HepG2 (cell line): Measurements from ENCODE around the gene LHX5.

Experiments
- NFIC ChIP-seq: IDR thresholded peaks from 2 replicates; pipeline ENCODE4 v1.6.1; 2012; ENCODE audit warnings: mild to moderate bottlenecking, low read length, inconsistent platforms
- ZNF749 ChIP-seq: sonication (generic); formaldehyde crosslinking; IDR thresholded peaks from 2 replicates; pipeline ENCODE4 v1.8.0; 2022; ENCODE audit warnings: mild to moderate bottlenecking, missing genetic modification reagents, moderate library complexity, borderline replicate concordance
- TF ChIP-seq, protein P1 (sequence below): IDR thresholded peaks from 2 replicates; pipeline ENCODE4 v1.6.1; 2016
- TF ChIP-seq, protein P2 (sequence below): IDR thresholded peaks from 2 replicates; pipeline ENCODE4 v1.6.1; 2016; ENCODE audit warnings: mild to moderate bottlenecking
- TF ChIP-seq, protein P3 (sequence below): sonication (generic); formaldehyde crosslinking; IDR thresholded peaks from 2 replicates; pipeline ENCODE4 v1.5.0; 2020; ENCODE audit warnings: mild to moderate bottlenecking, missing genetic modification reagents, moderate library complexity
- TF ChIP-seq, protein P4 (sequence below): sonication (generic); formaldehyde crosslinking; IDR thresholded peaks from 2 replicates; pipeline ENCODE4 v1.8.0; 2022; ENCODE audit warnings: mild to moderate bottlenecking, missing genetic modification reagents, moderate library complexity

DNA sequence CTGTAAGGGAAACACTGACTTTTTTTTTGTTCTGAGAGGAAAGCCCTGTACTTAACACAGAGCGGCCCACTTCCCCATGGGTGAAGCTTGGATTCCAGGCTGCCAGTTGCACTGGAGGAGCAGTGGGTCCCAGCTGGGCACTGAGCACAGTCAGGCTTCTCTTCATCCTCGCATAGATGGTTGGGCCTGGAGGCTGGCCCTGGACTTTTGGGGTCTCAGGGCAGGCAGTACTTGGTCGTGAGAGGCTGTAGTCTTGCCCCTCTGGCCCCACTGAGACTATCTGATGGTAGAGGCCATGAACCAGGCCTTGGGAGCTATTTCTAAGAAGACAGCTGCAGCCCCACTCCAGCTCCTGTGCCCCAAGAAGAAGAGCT is 6.2 kb upstream of the LHX5 start:
- TF ChIP-seq, protein P1, sequence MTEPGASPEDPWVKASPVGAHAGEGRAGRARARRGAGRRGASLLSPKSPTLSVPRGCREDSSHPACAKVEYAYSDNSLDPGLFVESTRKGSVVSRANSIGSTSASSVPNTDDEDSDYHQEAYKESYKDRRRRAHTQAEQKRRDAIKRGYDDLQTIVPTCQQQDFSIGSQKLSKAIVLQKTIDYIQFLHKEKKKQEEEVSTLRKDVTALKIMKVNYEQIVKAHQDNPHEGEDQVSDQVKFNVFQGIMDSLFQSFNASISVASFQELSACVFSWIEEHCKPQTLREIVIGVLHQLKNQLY (CRISPR knock-in tag): no peak
- TF ChIP-seq, protein P2, sequence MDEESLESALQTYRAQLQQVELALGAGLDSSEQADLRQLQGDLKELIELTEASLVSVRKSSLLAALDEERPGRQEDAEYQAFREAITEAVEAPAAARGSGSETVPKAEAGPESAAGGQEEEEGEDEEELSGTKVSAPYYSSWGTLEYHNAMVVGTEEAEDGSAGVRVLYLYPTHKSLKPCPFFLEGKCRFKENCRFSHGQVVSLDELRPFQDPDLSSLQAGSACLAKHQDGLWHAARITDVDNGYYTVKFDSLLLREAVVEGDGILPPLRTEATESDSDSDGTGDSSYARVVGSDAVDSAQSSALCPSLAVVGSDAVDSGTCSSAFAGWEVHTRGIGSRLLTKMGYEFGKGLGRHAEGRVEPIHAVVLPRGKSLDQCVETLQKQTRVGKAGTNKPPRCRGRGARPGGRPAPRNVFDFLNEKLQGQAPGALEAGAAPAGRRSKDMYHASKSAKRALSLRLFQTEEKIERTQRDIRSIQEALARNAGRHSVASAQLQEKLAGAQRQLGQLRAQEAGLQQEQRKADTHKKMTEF (CRISPR knock-in tag): no peak
- TF ChIP-seq ZNF749 (no peak), NFIC (no peak)
- TF ChIP-seq, protein P3, sequence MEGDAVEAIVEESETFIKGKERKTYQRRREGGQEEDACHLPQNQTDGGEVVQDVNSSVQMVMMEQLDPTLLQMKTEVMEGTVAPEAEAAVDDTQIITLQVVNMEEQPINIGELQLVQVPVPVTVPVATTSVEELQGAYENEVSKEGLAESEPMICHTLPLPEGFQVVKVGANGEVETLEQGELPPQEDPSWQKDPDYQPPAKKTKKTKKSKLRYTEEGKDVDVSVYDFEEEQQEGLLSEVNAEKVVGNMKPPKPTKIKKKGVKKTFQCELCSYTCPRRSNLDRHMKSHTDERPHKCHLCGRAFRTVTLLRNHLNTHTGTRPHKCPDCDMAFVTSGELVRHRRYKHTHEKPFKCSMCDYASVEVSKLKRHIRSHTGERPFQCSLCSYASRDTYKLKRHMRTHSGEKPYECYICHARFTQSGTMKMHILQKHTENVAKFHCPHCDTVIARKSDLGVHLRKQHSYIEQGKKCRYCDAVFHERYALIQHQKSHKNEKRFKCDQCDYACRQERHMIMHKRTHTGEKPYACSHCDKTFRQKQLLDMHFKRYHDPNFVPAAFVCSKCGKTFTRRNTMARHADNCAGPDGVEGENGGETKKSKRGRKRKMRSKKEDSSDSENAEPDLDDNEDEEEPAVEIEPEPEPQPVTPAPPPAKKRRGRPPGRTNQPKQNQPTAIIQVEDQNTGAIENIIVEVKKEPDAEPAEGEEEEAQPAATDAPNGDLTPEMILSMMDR (CRISPR knock-in tag): no peak
- TF ChIP-seq, protein P4, sequence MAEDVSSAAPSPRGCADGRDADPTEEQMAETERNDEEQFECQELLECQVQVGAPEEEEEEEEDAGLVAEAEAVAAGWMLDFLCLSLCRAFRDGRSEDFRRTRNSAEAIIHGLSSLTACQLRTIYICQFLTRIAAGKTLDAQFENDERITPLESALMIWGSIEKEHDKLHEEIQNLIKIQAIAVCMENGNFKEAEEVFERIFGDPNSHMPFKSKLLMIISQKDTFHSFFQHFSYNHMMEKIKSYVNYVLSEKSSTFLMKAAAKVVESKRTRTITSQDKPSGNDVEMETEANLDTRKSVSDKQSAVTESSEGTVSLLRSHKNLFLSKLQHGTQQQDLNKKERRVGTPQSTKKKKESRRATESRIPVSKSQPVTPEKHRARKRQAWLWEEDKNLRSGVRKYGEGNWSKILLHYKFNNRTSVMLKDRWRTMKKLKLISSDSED (CRISPR knock-in tag): no peak
